Spinal cord (tissue), 10 donors: ENCODE measurements around the gene XPO1. TPM values are rescaled to one million over a fixed set of nuclear protein-coding genes. Genes with fewer than 3 reads are reported as not detected.
"Not testable (repeated sequence)": the region's sequence is repeated elsewhere in the genome, so short reads cannot be mapped to it uniquely, and the experiment has no call there.

ENCODE experiments used
- DNase-seq, 6 donors: peaks; one replicate each; pipeline versions ENCODE4 v3.0.0 to v3.0.0-alpha.2; 2013 to 2015; ENCODE audit warnings: low spot score in 6 of 6, low read depth in 4 of 6
- H3K27ac ChIP-seq: one replicate; pipeline ENCODE4 v1.5.1; 2013; ENCODE audit warnings: low read depth, low read length, control low read depth
- H3K27me3 ChIP-seq: one replicate; pipeline ENCODE4 v1.6.1; 2013; ENCODE audit warnings: low read length; ENCODE audit not compliant: control insufficient read depth, insufficient read depth
- H3K36me3 ChIP-seq: one replicate; pipeline ENCODE4 v1.6.1; 2013; ENCODE audit warnings: low read length; ENCODE audit not compliant: control insufficient read depth, insufficient read depth
- H3K4me1 ChIP-seq: one replicate; pipeline ENCODE4 v1.6.1; 2013; ENCODE audit warnings: low read length; ENCODE audit not compliant: control insufficient read depth, insufficient read depth
- H3K4me3 ChIP-seq: one replicate; pipeline ENCODE4 v1.5.1; 2013; ENCODE audit warnings: low read depth, low read length, control low read depth
- H3K9me3 ChIP-seq: one replicate; pipeline ENCODE4 v1.6.1; 2013; ENCODE audit warnings: low read length; ENCODE audit not compliant: control insufficient read depth, insufficient read depth
- WGBS: methylation state at CpG from one replicate; pipeline ENCODE4 v1.1.5; 2013; ENCODE audit warnings: missing lambda C conversion rate; ENCODE audit not compliant: insufficient coverage; 5-methylcytosine and 5-hydroxymethylcytosine counted together
- polyA plus RNA-seq, 2 donors: library from polyadenylated mRNA; unstranded; fragments of 120-200 nt; gene quantifications; one replicate each; pipeline ENCODE4 v1.2.1, GENCODE V29; 2013; ENCODE audit not compliant: insufficient read length in 2 of 2
- total RNA-seq, 2 donors: library from RNA; depleted of rRNA in 1 of 2; stranded (reverse); fragments of 120-200 nt in 1 of 2; fragments of >200 nt in 1 of 2; gene quantifications; one replicate each; pipeline versions ENCODE4 v1.2.3 to v1.2.4, GENCODE V29; 2013 to 2014
- donor health status: healthy.

The XPO1 gene
- total and polyA plus RNA-seq, 4 donors = 152 to 494 (median 182) TPM

- WGBS = 84% methylated on average over 4 of the region's 6 CpGs
- Histone ChIP-seq H3K4me3 (no peak overlapping the region), H3K27ac (no peak overlapping the region), H3K9me3 (no peaks in the 10 kb centered on the region), H3K27me3 (no peaks in the 10 kb centered on the region), H3K36me3 (peaks cover 2% of the 10 kb centered on the region), H3K4me1 (no peaks in the 10 kb centered on the region)
- DNase-seq = no peak
Measured at GRCh38 chr2:61456746-61457420, 81.3 kb downstream of the XPO1 start.

- H3K9me3 ChIP-seq = no peaks in the 10 kb centered on the region
- 84% methylated on average over 2 of the region's 5 CpGs for WGBS
- peaks cover 2% of the 10 kb centered on the region for H3K36me3 ChIP-seq
- DNase-seq = no peak
- H3K4me3 ChIP-seq = no peak overlapping the region
- H3K27ac ChIP-seq = no peak overlapping the region
- no peaks in the 10 kb centered on the region for H3K4me1 ChIP-seq
- H3K27me3 ChIP-seq = no peaks in the 10 kb centered on the region
Measured at GRCh38 chr2:61456070-61456745, 81.9 kb downstream of the XPO1 start.

DNA sequence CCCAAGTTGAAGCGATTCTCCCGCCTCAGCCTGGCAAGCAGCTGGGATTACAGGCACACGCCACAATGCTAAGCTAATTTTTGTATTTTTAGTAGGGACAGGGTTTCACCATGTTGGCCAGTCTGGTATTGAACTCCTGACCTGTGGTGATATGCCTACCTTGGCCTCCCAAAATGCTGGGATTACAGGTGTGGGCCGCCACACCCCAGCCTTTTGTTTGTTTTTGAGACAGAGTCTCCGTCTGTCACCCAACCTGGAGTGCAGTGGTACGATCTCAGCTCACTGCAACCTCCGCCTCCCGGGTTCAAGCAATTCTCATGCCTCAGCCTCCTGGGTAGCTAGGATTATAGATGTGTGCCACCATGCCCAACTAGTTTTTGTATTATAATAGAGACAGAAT is 83.2 kb downstream of the XPO1 start:
- not testable (repeated sequence) for H3K36me3 ChIP-seq, H3K27me3 ChIP-seq, DNase-seq, H3K27ac ChIP-seq, H3K4me1 ChIP-seq, H3K4me3 ChIP-seq, H3K9me3 ChIP-seq
- WGBS = 92% methylated on average over 3 of the region's 8 CpGs

DNA sequence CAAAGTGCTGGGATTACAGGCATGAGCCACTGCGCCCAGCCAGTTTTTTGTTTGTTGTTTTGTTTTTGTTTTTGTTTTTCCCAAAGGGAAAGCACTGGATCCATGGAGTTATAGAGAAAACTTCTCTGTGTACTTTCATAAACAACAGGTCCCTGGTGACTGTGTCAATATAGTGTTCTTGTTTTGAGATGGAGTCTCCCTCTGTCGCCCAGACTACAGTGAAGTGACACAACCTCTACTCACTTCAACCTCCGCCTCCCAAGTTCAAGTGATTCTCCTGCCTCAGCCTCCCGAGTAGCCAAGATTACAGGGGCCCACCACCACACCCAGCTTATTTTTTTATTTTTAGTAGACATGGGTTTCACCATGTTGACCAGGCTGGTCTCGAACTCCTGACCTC is 83.8 kb downstream of the XPO1 start:
- Histone ChIP-seq H3K27me3 (no peaks in the 10 kb centered on the region), H3K36me3 (peaks cover 2% of the 10 kb centered on the region), H3K4me3 (no peak overlapping the region), H3K27ac (no peak overlapping the region), H3K9me3 (no peaks in the 10 kb centered on the region), H3K4me1 (no peaks in the 10 kb centered on the region)
- no peak for DNase-seq
- 100% methylated on average over 1 of the region's 5 CpGs for WGBS

GRCh38 chr2:61452392-61452791 is 85.8 kb downstream of the XPO1 start:
- H3K4me3 ChIP-seq = no peak overlapping the region
- WGBS = 97% methylated on average over 4 of the region's 8 CpGs

DNA sequence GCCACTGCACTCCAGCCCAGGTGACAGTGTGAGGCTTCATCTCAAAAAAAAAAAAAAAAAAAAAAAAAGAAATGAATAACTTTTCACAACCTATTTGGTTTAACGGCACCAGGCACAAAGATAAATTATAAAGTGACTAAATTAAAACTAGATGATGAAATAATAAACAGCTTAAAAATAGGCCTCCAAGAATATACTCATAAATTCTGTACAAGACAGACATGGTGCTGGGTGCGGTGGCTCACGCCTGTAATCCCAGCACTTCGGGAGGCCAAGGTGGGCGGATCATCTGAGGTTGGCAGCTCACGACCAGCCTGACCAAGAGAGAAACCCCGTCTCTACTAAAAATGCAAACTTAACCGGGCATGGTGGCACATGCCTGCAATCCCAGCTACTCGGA is 87.0 kb downstream of the XPO1 start:
- WGBS = 97% methylated on average over 8 of the region's 9 CpGs
- Histone ChIP-seq H3K27ac (no peak overlapping the region), H3K4me1 (no peaks in the 10 kb centered on the region), H3K27me3 (no peaks in the 10 kb centered on the region), H3K36me3 (peaks cover 2% of the 10 kb centered on the region), H3K4me3 (no peak overlapping the region), H3K9me3 (no peaks in the 10 kb centered on the region)
- no peak for DNase-seq

More at GRCh38 chr2:61452392-61452791, 85.8 kb downstream of the XPO1 start:
- H3K27ac ChIP-seq = no peak overlapping the region
- peaks cover 2% of the 10 kb centered on the region for H3K36me3 ChIP-seq
- H3K9me3 ChIP-seq = no peaks in the 10 kb centered on the region
- H3K4me1 ChIP-seq = no peaks in the 10 kb centered on the region
- no peak for DNase-seq
- H3K27me3 ChIP-seq = no peaks in the 10 kb centered on the region

GRCh38 chr2:61450144-61450543 is 88.0 kb downstream of the XPO1 start:
- DNase-seq = no peak
- H3K36me3 ChIP-seq = peaks cover 2% of the 10 kb centered on the region
- H3K9me3 ChIP-seq = no peaks in the 10 kb centered on the region
- no peaks in the 10 kb centered on the region for H3K27me3 ChIP-seq
- H3K4me1 ChIP-seq = no peaks in the 10 kb centered on the region
- H3K27ac ChIP-seq = no peak overlapping the region
- H3K4me3 ChIP-seq = no peak overlapping the region
- WGBS = 89% methylated on average over 1 of the region's 4 CpGs

DNA sequence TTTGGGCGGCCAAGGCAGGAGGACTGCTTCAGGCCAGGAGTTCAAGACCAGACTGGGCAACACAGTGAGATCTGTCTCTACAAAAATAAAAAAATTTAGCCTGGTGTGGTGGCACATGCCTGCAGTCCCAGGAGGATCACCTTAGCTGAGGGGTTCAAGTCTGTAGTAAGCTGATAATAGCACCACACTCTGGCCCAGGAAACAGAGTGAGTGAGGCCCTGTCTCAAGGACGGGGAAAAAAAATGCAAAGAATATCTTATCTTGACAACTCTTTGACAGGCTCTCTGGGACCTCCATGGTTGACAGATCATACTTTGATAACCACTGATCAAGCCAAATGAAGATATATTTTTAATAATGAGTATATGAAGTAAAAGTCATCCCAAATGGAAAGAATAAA is 89.9 kb downstream of the XPO1 start:
- 100% methylated on average over 1 of the region's 2 CpGs for WGBS

GRCh38 chr2:61446971-61447370 is 91.2 kb downstream of the XPO1 start:
- not testable (repeated sequence) for H3K27me3 ChIP-seq, H3K4me1 ChIP-seq, DNase-seq, H3K4me3 ChIP-seq, H3K27ac ChIP-seq, H3K36me3 ChIP-seq, H3K9me3 ChIP-seq
- WGBS = 96% methylated on average over 6 of the region's 7 CpGs

More for the DNA sequence above, 89.9 kb downstream of the XPO1 start:
- DNase-seq = no peak
- Histone ChIP-seq H3K27me3 (no peaks in the 10 kb centered on the region), H3K4me3 (no peak overlapping the region), H3K4me1 (no peaks in the 10 kb centered on the region), H3K27ac (no peak overlapping the region), H3K36me3 (no peaks in the 10 kb centered on the region), H3K9me3 (peaks cover 2% of the 10 kb centered on the region)
